T-helper 1 cell treated with Interleukin-12 subunit alpha and Interleukin-12 subunit beta and Interleukin-4 antibody, amounts not matched to agents 30 μg/mL and 1 μg/mL, for 36 hours (primary cell): ENCODE measurements around the gene GLUL.

Experiments
- H3K27ac Mint-ChIP-seq: one replicate; pipeline ENCODE4 v1.8.0; 2021; ENCODE audit warnings: mild to moderate bottlenecking, mixed read lengths
- H3K27me3 Mint-ChIP-seq: one replicate; pipeline ENCODE4 v1.8.0; 2021; ENCODE audit warnings: low read depth, mixed read lengths
- H3K36me3 Mint-ChIP-seq: one replicate; pipeline ENCODE4 v1.8.0; 2021; ENCODE audit warnings: low read depth, mixed read lengths
- H3K4me1 Mint-ChIP-seq: one replicate; pipeline ENCODE4 v1.8.0; 2021; ENCODE audit warnings: low read depth, mixed read lengths
- H3K4me3 Mint-ChIP-seq: one replicate; pipeline ENCODE4 v1.8.0; 2021; ENCODE audit warnings: mild to moderate bottlenecking, moderate library complexity, mixed read lengths
- H3K9me3 Mint-ChIP-seq: one replicate; pipeline ENCODE4 v1.8.0; 2021; ENCODE audit warnings: mixed read lengths

The GLUL gene

DNA sequence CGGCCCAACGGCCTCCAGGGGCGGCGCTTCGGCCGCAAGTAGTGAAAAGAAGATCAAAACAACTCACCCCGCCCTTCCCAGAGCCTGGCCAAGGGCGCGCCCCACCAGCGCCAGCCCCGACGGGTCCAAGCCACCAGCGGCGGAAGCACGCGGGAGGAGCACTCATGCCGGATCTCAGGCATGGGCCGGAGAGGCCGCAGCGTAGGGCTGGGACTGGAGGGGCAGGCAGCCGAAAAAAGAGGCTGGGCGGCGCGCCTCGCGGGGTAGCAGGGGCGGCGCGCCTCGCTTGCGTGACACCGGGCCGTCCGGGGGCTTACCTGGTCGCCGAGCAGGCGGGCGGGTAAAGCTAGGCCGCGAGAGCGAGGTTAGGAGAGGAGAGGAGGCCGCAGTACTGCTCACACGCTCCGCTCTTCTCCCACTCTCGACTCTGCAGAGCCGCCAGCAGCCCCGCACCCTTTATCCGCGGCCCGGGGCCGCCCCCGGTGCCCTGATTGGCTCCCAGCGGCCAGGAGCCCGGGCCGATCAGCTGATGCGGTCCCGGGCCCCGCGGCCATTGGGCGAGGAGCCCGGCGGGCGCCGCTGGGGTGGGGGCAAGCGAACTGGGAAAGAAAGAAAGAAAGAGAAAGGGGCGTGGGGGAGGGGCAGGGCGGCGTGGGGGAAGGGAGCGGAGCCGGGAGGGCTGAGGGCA is at the start of gene GLUL:
TSS of gene GLUL (minus strand) at position 429 of the 688 bp plus-strand sequence. CDS start 3,053 bp downstream, outside the sequence.
- H3K4me1 Mint-ChIP-seq, result peaks cover 47% of the 10 kb centered on the region
- peaks cover 8% of the 10 kb centered on the region for H3K27me3 Mint-ChIP-seq
- H3K9me3 Mint-ChIP-seq, result no peaks in the 10 kb centered on the region
- peak within 1 kb of the TSS; percentile 89 for H3K27ac Mint-ChIP-seq
- peak within 1 kb of the TSS; percentile 91 for H3K4me3 Mint-ChIP-seq
- H3K36me3 Mint-ChIP-seq, result peaks cover 44% of the 10 kb centered on the region

GRCh38 chr1:182438326-182438725 is 46.7 kb upstream of the GLUL start:
- no peak overlapping the region for H3K4me3 Mint-ChIP-seq
- H3K36me3 Mint-ChIP-seq, result no peaks in the 10 kb centered on the region
- peaks cover 4% of the 10 kb centered on the region for H3K27me3 Mint-ChIP-seq
- peaks cover 2% of the 10 kb centered on the region for H3K4me1 Mint-ChIP-seq
- no peak overlapping the region for H3K27ac Mint-ChIP-seq
- H3K9me3 Mint-ChIP-seq, result peaks cover 11% of the 10 kb centered on the region

DNA sequence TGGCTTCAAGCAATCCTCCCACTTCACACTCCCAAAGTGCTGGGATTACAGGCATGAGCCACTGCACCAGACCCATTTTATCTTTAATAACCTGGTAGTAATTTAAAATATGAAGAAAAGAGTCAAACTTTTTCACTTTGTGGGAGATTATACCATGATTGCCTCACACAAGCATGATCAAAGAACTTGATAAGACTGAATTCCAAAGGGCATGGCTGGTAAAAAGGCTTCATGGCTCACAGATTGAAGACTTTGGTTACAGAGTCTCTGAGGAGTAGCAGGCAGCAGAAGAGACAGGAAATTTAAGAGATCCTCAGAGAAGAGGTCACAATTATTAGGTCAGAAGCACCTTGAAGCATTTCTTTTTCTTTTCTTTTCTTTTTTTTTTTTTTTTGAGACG is 42.0 kb upstream of the GLUL start:
- Mint-ChIP-seq H3K27me3 (peaks cover 9% of the 10 kb centered on the region), H3K9me3 (peaks cover 8% of the 10 kb centered on the region), H3K4me1 (peaks cover 12% of the 10 kb centered on the region), H3K36me3 (no peaks in the 10 kb centered on the region), H3K27ac (no peak overlapping the region), H3K4me3 (no peak overlapping the region)

DNA sequence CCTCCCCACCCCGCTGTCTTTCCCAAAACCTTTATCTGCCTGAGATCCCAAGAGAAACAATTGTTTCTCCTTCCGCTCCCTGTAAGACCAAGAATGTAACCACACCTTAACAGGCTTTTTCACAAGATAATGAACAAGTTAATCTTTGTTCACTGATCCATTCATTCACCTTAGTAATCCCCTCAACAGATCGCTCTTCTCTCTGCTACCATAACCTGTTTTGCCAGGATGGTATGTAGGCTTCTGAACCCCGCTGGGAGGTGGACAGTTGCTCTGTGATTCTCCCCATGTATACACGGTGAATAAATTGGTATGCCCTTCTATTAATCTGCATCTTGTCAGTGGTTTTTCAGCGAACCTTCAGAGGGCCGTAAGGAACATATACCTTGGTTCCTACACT is 39.7 kb upstream of the GLUL start:
- Mint-ChIP-seq H3K4me3 (peak overlapping the region; percentile 29), H3K27me3 (peaks cover 9% of the 10 kb centered on the region), H3K4me1 (peaks cover 17% of the 10 kb centered on the region), H3K9me3 (no peaks in the 10 kb centered on the region), H3K36me3 (no peaks in the 10 kb centered on the region), H3K27ac (peak overlapping the region; percentile 34)

- peaks cover 9% of the 10 kb centered on the region for H3K27me3 Mint-ChIP-seq
- no peaks in the 10 kb centered on the region for H3K36me3 Mint-ChIP-seq
- peak overlapping the region; percentile 22 for H3K27ac Mint-ChIP-seq
- peaks cover 17% of the 10 kb centered on the region for H3K4me1 Mint-ChIP-seq
- H3K9me3 Mint-ChIP-seq, result no peaks in the 10 kb centered on the region
- H3K4me3 Mint-ChIP-seq, result no peak overlapping the region
Observed at GRCh38 chr1:182430263-182431068, 38.9 kb upstream of the GLUL start.

- H3K27ac Mint-ChIP-seq, result no peak overlapping the region
- H3K36me3 Mint-ChIP-seq, result peaks cover 1% of the 10 kb centered on the region
- H3K9me3 Mint-ChIP-seq, result no peaks in the 10 kb centered on the region
- H3K27me3 Mint-ChIP-seq, result peaks cover 10% of the 10 kb centered on the region
- H3K4me1 Mint-ChIP-seq, result peaks cover 17% of the 10 kb centered on the region
- no peak overlapping the region for H3K4me3 Mint-ChIP-seq
Observed at GRCh38 chr1:182428043-182428442, 36.5 kb upstream of the GLUL start.

DNA sequence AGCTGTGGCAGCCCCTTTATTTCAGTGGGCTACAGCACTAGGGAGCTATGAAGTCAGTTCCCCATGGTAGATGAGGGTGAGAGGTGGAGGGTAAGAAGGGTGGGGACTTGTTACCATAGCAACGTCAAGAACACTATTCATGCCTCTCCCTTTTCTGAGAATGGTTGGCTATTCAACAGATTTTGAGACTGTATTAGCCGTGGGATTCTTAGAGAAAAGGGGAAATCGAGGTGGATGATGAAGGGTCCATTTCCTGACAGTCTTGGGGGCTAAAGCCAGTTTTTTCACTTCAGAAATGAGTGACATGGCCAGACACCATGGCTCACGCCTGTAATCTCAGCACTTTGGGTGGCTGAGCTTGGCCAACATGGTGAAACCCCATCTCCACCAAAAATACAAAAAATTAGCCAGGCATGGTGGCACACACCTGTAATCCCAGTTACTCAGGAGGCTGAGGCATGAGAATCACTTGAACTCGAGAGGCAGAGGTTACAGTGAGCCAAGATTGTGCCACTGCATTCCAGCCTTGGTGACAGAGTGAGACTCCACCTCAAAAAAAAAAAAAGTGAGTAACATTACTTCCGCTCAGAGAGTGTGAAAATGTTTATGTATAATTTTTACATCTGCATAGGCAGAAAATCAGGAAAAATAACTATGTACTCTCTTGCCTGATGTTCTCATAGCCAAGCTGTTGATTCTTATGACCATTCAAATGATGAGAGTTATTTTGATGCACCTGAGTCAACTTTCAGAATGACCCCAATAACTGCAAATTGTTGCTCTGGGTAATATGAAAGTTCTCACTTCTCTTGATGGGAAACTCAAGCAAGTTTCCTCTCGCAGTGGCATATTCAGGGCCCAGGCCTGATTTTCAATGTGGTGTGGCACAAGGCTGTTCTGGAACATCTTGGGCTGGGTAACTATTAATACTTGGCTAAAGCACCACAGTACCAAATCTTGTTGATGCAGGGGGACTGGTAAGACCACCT is 35.1 kb upstream of the GLUL start:
- Mint-ChIP-seq H3K36me3 (peaks cover 1% of the 10 kb centered on the region), H3K27ac (no peak overlapping the region), H3K4me1 (peaks cover 17% of the 10 kb centered on the region), H3K27me3 (peaks cover 14% of the 10 kb centered on the region), H3K9me3 (no peaks in the 10 kb centered on the region), H3K4me3 (no peak overlapping the region)

DNA sequence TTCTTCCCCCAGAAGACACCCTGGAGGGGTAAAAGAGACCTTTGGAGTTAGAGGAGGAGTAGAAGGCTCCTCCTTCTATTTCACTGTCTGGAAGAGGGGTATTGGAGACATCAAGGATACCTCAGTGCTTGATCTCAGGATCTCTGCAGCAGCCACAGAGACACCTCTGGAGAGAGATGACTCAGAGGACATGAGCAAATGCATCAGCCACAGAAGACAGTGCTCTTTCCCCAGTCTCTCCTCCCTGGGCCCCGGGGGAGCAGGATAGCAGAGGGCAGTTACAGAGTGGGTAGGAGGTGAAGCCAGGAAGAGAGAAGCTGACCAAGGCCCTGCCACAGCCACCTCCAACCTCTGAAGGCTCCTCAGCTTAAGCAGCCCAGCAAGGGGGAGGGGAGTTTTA is 24.2 kb upstream of the GLUL start:
- no peaks in the 10 kb centered on the region for H3K36me3 Mint-ChIP-seq
- H3K27ac Mint-ChIP-seq, result no peak overlapping the region
- peaks cover 7% of the 10 kb centered on the region for H3K4me1 Mint-ChIP-seq
- no peaks in the 10 kb centered on the region for H3K9me3 Mint-ChIP-seq
- no peak overlapping the region for H3K4me3 Mint-ChIP-seq
- H3K27me3 Mint-ChIP-seq, result peaks cover 26% of the 10 kb centered on the region

DNA sequence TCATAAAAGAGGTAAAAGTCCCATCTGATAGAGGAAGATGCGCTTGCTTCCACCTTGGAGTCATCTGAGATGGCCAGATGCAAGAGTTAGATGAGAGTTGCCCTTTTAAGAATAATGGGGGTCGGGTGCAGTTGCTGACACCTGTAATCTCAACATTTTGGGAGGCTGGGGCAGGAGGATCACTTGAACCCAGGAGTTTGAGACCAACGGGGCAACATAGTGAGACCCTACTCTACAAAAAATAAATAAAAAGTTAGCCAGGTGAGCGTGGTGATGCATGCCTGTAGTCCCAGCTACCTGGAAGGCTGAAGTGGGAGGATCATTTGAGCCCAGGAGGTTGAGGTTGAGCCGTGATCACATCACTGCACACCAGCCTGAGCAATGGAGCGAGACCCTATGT is 22.4 kb upstream of the GLUL start:
- no peaks in the 10 kb centered on the region for H3K9me3 Mint-ChIP-seq
- H3K4me1 Mint-ChIP-seq, result peaks cover 7% of the 10 kb centered on the region
- H3K27me3 Mint-ChIP-seq, result peaks cover 30% of the 10 kb centered on the region
- no peaks in the 10 kb centered on the region for H3K36me3 Mint-ChIP-seq
- H3K4me3 Mint-ChIP-seq, result no peak overlapping the region
- H3K27ac Mint-ChIP-seq, result no peak overlapping the region

- H3K27me3 Mint-ChIP-seq, result peaks cover 31% of the 10 kb centered on the region
- H3K9me3 Mint-ChIP-seq, result no peaks in the 10 kb centered on the region
Observed at GRCh38 chr1:182413486-182413885, 21.9 kb upstream of the GLUL start.

DNA sequence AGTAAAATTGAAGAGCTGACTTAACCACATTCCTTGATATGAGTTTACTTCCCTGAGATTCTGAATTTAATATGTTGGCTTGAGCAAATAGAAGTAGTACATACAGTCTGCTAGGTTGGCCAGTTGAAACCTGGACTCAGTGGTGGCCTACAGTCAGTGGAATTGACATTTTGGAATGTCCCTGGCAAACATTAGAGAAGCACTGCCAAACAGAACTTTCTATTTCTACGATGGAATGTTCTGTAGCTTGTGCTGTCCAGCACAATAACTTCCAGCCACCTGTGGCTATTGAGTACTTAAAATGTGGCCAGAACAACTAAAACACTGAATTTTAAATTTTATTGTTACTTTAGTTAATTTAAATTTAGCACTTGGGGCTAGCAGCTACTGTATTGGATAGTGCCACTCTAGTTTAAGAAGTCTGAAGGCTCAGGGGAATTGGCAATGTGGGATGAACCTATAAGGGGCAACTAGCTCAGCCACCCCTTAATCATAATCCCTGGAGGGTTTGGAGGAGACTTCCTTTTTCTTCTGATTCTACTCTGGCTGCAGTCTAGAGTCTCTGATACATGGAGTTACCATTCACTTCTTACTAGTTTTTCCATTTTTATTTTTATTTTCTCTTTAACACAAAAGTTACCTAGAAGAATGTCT is 19.2 kb upstream of the GLUL start:
- no peaks in the 10 kb centered on the region for H3K36me3 Mint-ChIP-seq

More at GRCh38 chr1:182413486-182413885, 21.9 kb upstream of the GLUL start:
- Mint-ChIP-seq H3K4me3 (no peak overlapping the region), H3K27ac (no peak overlapping the region), H3K36me3 (no peaks in the 10 kb centered on the region), H3K4me1 (peaks cover 7% of the 10 kb centered on the region)

GRCh38 chr1:182410138-182410537 is 18.5 kb upstream of the GLUL start:
- Mint-ChIP-seq H3K4me1 (no peaks in the 10 kb centered on the region), H3K4me3 (no peak overlapping the region), H3K27me3 (peaks cover 38% of the 10 kb centered on the region), H3K9me3 (peaks cover 6% of the 10 kb centered on the region), H3K36me3 (no peaks in the 10 kb centered on the region), H3K27ac (no peak overlapping the region)

More for the DNA sequence above, 19.2 kb upstream of the GLUL start:
- H3K27ac Mint-ChIP-seq, result no peak overlapping the region
- H3K4me3 Mint-ChIP-seq, result no peak overlapping the region
- H3K27me3 Mint-ChIP-seq, result peaks cover 36% of the 10 kb centered on the region
- no peaks in the 10 kb centered on the region for H3K4me1 Mint-ChIP-seq
- peaks cover under 1% of the 10 kb centered on the region for H3K9me3 Mint-ChIP-seq

- H3K27ac Mint-ChIP-seq, result no peak overlapping the region
- H3K4me3 Mint-ChIP-seq, result no peak overlapping the region
- H3K36me3 Mint-ChIP-seq, result no peaks in the 10 kb centered on the region
- peaks cover 35% of the 10 kb centered on the region for H3K27me3 Mint-ChIP-seq
- H3K9me3 Mint-ChIP-seq, result peaks cover 6% of the 10 kb centered on the region
- H3K4me1 Mint-ChIP-seq, result no peaks in the 10 kb centered on the region
Observed at GRCh38 chr1:182408435-182409075, 17.0 kb upstream of the GLUL start.
